Uterus (tissue), 4 donors: Measurements from ENCODE around the gene ORM1. TPM values are rescaled to one million over a fixed set of nuclear protein-coding genes. Genes with fewer than 3 reads are reported as not detected.
A peak's percentile ranks its signal among the peaks of the same experiment; 100 is the strongest.

Experiments
- DNase-seq, 2 donors: peaks; one replicate each; pipeline ENCODE4 v3.0.0-alpha.2; 2019 to 2020
- H3K27ac ChIP-seq, 2 donors: fragments of 200-600 bp; sonication (generic); 1 replicate in 1 of 2; 2 replicates in 1 of 2; pipeline ENCODE4 v1.5.1; 2016 to 2018
- H3K27me3 ChIP-seq, 2 donors: fragments of 200-600 bp; sonication (generic); one replicate each; pipeline ENCODE4 v1.5.1; 2018 to 2019; ENCODE audit warnings: control low read depth in 1 of 2
- H3K36me3 ChIP-seq, 2 donors: fragments of 200-600 bp; sonication (generic); one replicate each; pipeline ENCODE4 v1.5.1; 2019; ENCODE audit warnings: control low read depth in 1 of 2
- H3K4me1 ChIP-seq, 2 donors: fragments of 200-600 bp; sonication (generic); one replicate each; pipeline ENCODE4 v1.5.1; 2018 to 2019; ENCODE audit warnings: control low read depth in 1 of 2
- H3K4me3 ChIP-seq, 2 donors: fragments of 200-600 bp; sonication (generic); 1 replicate in 1 of 2; 2 replicates in 1 of 2; pipeline ENCODE4 v1.5.1; 2018 to 2019; ENCODE audit warnings: mild to moderate bottlenecking in 1 of 2
- H3K9me3 ChIP-seq, 2 donors: fragments of 200-600 bp; sonication (generic); one replicate each; pipeline ENCODE4 v1.5.1; 2019; ENCODE audit warnings: control low read depth in 1 of 2
- CTCF ChIP-seq, 4 experiments: fragments of 200-600 bp in 2 of 4; fragments of 450-650 bp in 2 of 4; sonication (generic) in 2 of 4; IDR thresholded peaks; one replicate each; pipeline ENCODE4 v1.5.1; 2016 to 2019; ENCODE audit warnings: antibody characterized with exemption in 4 of 4, mild to moderate bottlenecking in 2 of 4, moderate library complexity in 1 of 4
- POLR2A ChIP-seq, 2 donors: fragments of 450-650 bp; IDR thresholded peaks; one replicate each; pipeline ENCODE4 v1.6.1; 2016; ENCODE audit warnings: antibody characterized with exemption in 2 of 2, mild to moderate bottlenecking in 1 of 2, moderate library complexity in 1 of 2
- intact Hi-C: fragments of 100-400 bp; cut with DNase I; formaldehyde crosslinking; loops from one replicate; pipeline ENCODE4 v1.15.1; 2023; ENCODE audit warnings: low total_unique reads
- total RNA-seq, 4 donors: library from RNA; depleted of rRNA in 3 of 4; stranded (reverse); fragments of >200 nt in 3 of 4; gene quantifications; one replicate each; pipeline versions ENCODE4 v1.1.0 to v1.2.4, GENCODE V29; 2014 to 2023
- donor health status: DM: yes; HTN: yes; CAD: no.

ORM1 gene
- total RNA-seq, 4 donors from 2014 or later: 1.9 to 2.4 TPM; not detected in 2

GRCh38 chr9:114365194-114365593, 42.3 kb downstream of the ORM1 start:
- H3K27ac ChIP-seq: peak overlapping the region; percentile 69 to 83
- H3K36me3 ChIP-seq: no peaks in the 10 kb centered on the region
- H3K9me3 ChIP-seq: no peaks in the 10 kb centered on the region
- no peaks in the 10 kb centered on the region for H3K4me1 ChIP-seq
- TF ChIP-seq POLR2A (IDR thresholded peaks at IDR 0.05): no peak
- TF ChIP-seq CTCF (IDR thresholded peaks at IDR 0.05): no peak
- H3K4me3 ChIP-seq: no peak overlapping the region
- H3K27me3 ChIP-seq: no peaks in the 10 kb centered on the region
- intact Hi-C loops: no loop called here
- no peak for DNase-seq

DNA sequence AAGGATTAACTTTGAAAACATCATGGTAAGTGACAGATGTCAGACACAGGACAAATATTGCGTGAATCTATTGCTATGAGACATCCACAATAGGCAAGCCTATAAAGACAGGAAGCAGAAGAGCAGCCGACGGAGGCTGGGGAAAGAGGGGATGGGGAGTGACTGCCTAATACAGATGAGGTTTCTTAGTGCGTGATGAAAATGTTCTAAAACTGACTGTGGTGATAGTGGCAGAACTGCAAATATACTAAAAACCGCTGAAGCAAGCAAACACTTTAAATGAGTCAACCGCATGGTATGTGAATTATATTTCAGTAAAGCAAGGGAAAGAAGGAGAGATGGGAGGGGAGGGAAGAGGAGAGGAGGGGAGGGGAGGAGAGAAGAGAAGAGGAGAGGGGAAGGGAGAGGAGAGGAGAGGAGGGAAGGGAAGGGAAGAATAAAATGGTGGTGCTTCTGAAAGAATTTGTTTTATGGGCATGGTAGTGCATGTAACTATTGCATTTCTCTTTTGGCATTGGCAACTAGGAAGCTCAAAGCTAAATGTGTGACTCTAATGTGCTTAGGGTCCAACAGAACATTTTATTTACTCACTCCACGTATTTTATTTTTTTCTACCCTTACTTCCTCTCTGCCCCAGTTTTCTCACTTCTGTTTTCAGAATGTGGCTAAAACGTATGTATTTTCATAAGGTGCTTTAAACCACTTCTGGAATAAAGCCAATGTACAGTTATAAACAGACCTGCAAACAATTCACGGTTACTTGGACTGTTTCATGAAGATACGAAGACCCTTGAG, 43.6 kb downstream of the ORM1 start:
- intact Hi-C loops: no loop called here
- no peak for DNase-seq
- no peaks in the 10 kb centered on the region for H3K36me3 ChIP-seq
- H3K4me3 ChIP-seq: no peak overlapping the region
- H3K27me3 ChIP-seq: no peaks in the 10 kb centered on the region
- no peaks in the 10 kb centered on the region for H3K9me3 ChIP-seq
- TF ChIP-seq POLR2A (IDR thresholded peaks at IDR 0.05) (no peak), CTCF (IDR thresholded peaks at IDR 0.05) (no peak)
- H3K4me1 ChIP-seq: peaks cover 0 to 3% of the 10 kb centered on the region in 2 donors
- peak overlapping the region; percentile 62 to 83 for H3K27ac ChIP-seq

DNA sequence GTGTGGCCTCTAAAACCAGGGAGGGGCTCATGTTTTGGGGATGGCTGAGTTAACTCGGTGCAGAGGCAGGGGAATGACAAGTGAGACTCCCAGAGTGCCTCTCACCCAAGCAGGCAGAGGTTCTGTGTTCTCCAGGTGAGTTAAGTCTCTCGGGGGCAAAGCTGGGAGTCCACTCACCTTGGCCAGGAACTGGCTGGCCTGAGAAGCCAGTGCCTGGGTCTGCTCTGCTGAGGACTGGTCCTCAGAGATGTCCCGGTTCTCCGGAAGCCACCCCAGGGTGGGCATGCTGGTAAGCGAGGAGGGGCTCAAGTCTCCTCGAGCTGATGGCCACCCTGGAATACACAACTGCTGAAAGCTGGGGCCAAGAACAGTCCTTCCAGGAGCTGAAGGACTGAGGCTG, 44.5 kb downstream of the ORM1 start:
- Histone ChIP-seq H3K27ac (peak overlapping the region; percentile 62 to 83), H3K4me1 (peaks cover 0 to 11% of the 10 kb centered on the region in 2 donors), H3K9me3 (no peaks in the 10 kb centered on the region), H3K4me3 (no peak overlapping the region), H3K27me3 (no peaks in the 10 kb centered on the region), H3K36me3 (no peaks in the 10 kb centered on the region)
- intact Hi-C loops: no loop called here
- TF ChIP-seq CTCF (IDR thresholded peaks at IDR 0.05): no peak
- no peak for TF ChIP-seq POLR2A (IDR thresholded peaks at IDR 0.05)
- no peak for DNase-seq

GRCh38 chr9:114367772-114368569, 45.1 kb downstream of the ORM1 start:
- Histone ChIP-seq H3K4me1 (peaks cover under 1 to 17% of the 10 kb centered on the region in 2 donors), H3K27me3 (no peaks in the 10 kb centered on the region), H3K9me3 (no peaks in the 10 kb centered on the region), H3K36me3 (no peaks in the 10 kb centered on the region), H3K27ac (peak overlapping the region; percentile 62 to 83), H3K4me3 (no peak overlapping the region)
- intact Hi-C loops: no loop called here
- no peak for DNase-seq
- no peak for TF ChIP-seq CTCF (IDR thresholded peaks at IDR 0.05)
- TF ChIP-seq POLR2A (IDR thresholded peaks at IDR 0.05): no peak
